Ovary (tissue), 9 donors: ENCODE results near the gene LCOR. TPM values are rescaled to one million over a fixed set of nuclear protein-coding genes. Genes with fewer than 3 reads are reported as not detected.

ENCODE experiments used
- DNase-seq, 5 donors: peaks; one replicate each; pipeline ENCODE4 v3.0.0-alpha.2; 2019 to 2020
- H3K27ac ChIP-seq, 2 donors: fragments of 200-600 bp; one replicate each; pipeline versions ENCODE4 v1.5.1 to v1.8.0; 2019 to 2022
- H3K27me3 ChIP-seq: fragments of 200-600 bp; one replicate; pipeline ENCODE4 v1.8.0; 2022
- H3K36me3 ChIP-seq: fragments of 200-600 bp; sonication (generic); one replicate; pipeline ENCODE4 v1.5.1; 2019
- H3K4me1 ChIP-seq: one replicate; pipeline ENCODE4 v1.8.1; 2013; ENCODE audit warnings: mild to moderate bottlenecking, moderate library complexity; ENCODE audit not compliant: insufficient read depth
- H3K4me3 ChIP-seq: fragments of 200-600 bp; sonication (generic); one replicate; pipeline ENCODE4 v1.5.1; 2017
- H3K9me3 ChIP-seq, 2 donors: fragments of 200-600 bp in 1 of 2; sonication (generic) in 1 of 2; one replicate each; pipeline versions ENCODE4 v1.5.1 to v1.8.1; 2013 to 2019; ENCODE audit warnings: mild to moderate bottlenecking in 1 of 2, moderate library complexity in 1 of 2
- EP300 ChIP-seq: sonication (generic); formaldehyde crosslinking; IDR thresholded peaks from one replicate; pipeline ENCODE4 v1.6.1; 2017; ENCODE audit warnings: antibody characterized with exemption
- POLR2A ChIP-seq: fragments of 450-650 bp; IDR thresholded peaks from one replicate; pipeline ENCODE4 v1.6.1; 2017; ENCODE audit warnings: antibody characterized with exemption, mild to moderate bottlenecking, moderate library complexity
- WGBS, 3 donors: extraction: QIAGEN DNeasy Blood & Tissue Kit in 1 of 3; methylation state at CpG; one replicate each; pipeline versions ENCODE4 v1.1.5 to v1.1.7; 2013 to 2017; 5-methylcytosine and 5-hydroxymethylcytosine counted together
- intact Hi-C, 4 donors: fragments of 100-400 bp; cut with DNase I; formaldehyde crosslinking; loops; one replicate each; pipeline versions ENCODE4 v1.11.0 to v1.15.1; 2022 to 2023
- polyA plus RNA-seq, 2 donors: library from polyadenylated mRNA; stranded (reverse); fragments of 200-250 nt in 1 of 2; fragments of 350-450 nt in 1 of 2; fragmentation: Illumina TruSeq in 1 of 2; extraction: RNeasy Lipid Tissue Mini Kit (QIAGEN cat#74804) in 1 of 2; gene quantifications; one replicate each; pipeline ENCODE4 v1.2.3, GENCODE V29; 2013 to 2014
- total RNA-seq, 7 donors: library from RNA; depleted of rRNA in 2 of 7; stranded (reverse); fragments of >200 nt in 2 of 7; fragmentation: NEBNext Ultra II Directional in 3 of 7; extraction: Animal tissue kit (Norgen Biotek cat#: 25700) in 3 of 7; gene quantifications; one replicate each; pipeline versions ENCODE4 v1.1.0 to v1.2.4, GENCODE V29; 2016 to 2023
- TF ChIP-seq, protein P1 (sequence below), 3 donors: fragments of 450-650 bp in 2 of 3; fragments of 200-600 bp in 1 of 3; IDR thresholded peaks; one replicate each; pipeline versions ENCODE4 v1.5.1 to v1.8.0; 2016 to 2022; ENCODE audit warnings: antibody characterized with exemption in 3 of 3, mild to moderate bottlenecking in 1 of 3
- donor health status: DM: no; HTN: no; CAD: no; lungs with moderate emphysema.
- donor health status: DM: no; HTN: no; CAD: no.
- donor health status: Bipolar disorder and iron deficiency.
- donor health status: DM: yes; HTN: yes; CAD: no.
- donor health status: DM: no; HTN: no; CAD: no.
- donor health status: DM: yes; HTN: yes; CAD: no.

Gene LCOR
- total and polyA plus RNA-seq, 9 donors = 4.0 to 44.9 (median 29.8) TPM

DNA sequence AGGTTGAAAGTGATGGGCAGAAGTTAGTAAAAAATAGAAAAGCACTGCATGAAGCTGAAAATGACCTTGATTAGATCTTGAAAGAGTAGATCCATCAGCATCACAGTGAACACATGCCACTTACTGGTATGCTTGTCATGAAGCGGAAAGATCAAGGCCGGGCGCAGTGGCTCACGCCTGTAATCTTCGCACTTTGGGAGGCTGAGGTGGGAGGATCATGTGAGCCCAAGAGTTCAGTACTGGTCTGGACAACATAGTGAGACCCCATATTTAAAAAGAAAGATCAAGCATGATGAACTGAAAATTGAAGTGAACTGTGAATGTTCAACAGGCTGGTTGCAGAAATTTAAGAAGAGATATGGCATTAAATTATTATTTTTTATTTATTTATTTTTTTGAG lies 18.0 kb downstream of the LCOR start:
- WGBS, 3 donors = 96 to 97% (median 97%) methylated on average over 5 of the region's 5 CpGs
- H3K27ac ChIP-seq = no peak overlapping the region
- intact Hi-C loops = no loop called here

DNA sequence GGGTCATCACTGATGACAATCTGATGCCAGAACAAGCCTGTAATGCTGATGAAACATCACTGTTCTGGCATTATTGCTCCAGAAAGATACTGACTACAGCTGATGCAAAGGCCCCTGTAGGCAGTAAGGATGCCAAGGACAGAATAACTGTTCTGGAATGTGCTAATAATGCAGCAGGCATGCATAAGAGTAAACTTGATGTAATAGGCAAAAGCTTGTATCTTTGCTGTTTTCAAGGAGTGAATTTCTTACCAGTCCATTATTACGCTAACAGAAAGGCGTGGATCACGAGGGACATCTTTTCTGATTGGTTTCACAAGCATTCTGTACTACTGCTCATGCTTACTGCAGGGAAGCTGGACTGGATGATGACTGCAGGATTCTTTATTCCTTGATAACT lies 18.7 kb downstream of the LCOR start:
- DNase-seq = no peak
- Histone ChIP-seq H3K27ac (no peak overlapping the region), H3K9me3 (no peaks in the 10 kb centered on the region), H3K27me3 (no peaks in the 10 kb centered on the region), H3K4me3 (no peak overlapping the region), H3K36me3 (no peaks in the 10 kb centered on the region), H3K4me1 (peaks cover 6% of the 10 kb centered on the region)
- TF ChIP-seq, protein P1, sequence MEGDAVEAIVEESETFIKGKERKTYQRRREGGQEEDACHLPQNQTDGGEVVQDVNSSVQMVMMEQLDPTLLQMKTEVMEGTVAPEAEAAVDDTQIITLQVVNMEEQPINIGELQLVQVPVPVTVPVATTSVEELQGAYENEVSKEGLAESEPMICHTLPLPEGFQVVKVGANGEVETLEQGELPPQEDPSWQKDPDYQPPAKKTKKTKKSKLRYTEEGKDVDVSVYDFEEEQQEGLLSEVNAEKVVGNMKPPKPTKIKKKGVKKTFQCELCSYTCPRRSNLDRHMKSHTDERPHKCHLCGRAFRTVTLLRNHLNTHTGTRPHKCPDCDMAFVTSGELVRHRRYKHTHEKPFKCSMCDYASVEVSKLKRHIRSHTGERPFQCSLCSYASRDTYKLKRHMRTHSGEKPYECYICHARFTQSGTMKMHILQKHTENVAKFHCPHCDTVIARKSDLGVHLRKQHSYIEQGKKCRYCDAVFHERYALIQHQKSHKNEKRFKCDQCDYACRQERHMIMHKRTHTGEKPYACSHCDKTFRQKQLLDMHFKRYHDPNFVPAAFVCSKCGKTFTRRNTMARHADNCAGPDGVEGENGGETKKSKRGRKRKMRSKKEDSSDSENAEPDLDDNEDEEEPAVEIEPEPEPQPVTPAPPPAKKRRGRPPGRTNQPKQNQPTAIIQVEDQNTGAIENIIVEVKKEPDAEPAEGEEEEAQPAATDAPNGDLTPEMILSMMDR (IDR thresholded peaks at IDR 0.05) = no peak
- TF ChIP-seq POLR2A = no peak
- no peak for TF ChIP-seq EP300
- WGBS, 3 donors = 59 to 66% (median 65%) methylated on average over 3 of the region's 3 CpGs
- intact Hi-C loops = no loop called here

More for the DNA sequence above, 18.0 kb downstream of the LCOR start:
- TF ChIP-seq POLR2A (no peak), EP300 (no peak)
- TF ChIP-seq, protein P1 (IDR thresholded peaks at IDR 0.05) = no peak
- DNase-seq = no peak
- Histone ChIP-seq H3K9me3 (no peaks in the 10 kb centered on the region), H3K27me3 (no peaks in the 10 kb centered on the region), H3K36me3 (no peaks in the 10 kb centered on the region), H3K4me3 (no peak overlapping the region), H3K4me1 (peaks cover 6% of the 10 kb centered on the region)

DNA sequence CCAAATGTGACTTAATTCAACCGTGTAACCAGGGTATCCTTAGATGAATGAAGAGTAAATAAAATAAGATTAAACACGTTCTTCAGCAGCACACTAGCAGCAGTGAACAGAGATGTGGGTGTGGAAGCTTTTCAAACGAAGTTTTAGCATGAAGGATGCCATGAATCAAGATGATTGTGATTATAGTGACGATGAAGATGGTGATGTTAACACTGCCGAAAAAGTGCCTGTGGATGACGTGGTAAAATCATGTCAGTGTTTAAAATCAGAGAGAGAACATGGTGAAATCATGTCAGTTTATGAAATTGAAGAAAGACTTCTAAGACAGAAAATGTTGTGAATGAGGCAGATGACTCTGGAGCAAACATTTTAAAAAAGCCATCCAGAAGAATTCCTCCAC lies 19.2 kb downstream of the LCOR start:
- no peak for TF ChIP-seq POLR2A
- TF ChIP-seq, protein P1 (IDR thresholded peaks at IDR 0.05) = no peak
- TF ChIP-seq EP300 = no peak
- Histone ChIP-seq H3K9me3 (no peaks in the 10 kb centered on the region), H3K36me3 (no peaks in the 10 kb centered on the region), H3K4me3 (no peak overlapping the region), H3K4me1 (peaks cover 9% of the 10 kb centered on the region), H3K27me3 (no peaks in the 10 kb centered on the region), H3K27ac (no peak overlapping the region)
- no peak for DNase-seq
- 58 to 59% (median 59%) methylated on average over 6 of the region's 6 CpGs for WGBS, 3 donors
- intact Hi-C loops = no loop called here

DNA sequence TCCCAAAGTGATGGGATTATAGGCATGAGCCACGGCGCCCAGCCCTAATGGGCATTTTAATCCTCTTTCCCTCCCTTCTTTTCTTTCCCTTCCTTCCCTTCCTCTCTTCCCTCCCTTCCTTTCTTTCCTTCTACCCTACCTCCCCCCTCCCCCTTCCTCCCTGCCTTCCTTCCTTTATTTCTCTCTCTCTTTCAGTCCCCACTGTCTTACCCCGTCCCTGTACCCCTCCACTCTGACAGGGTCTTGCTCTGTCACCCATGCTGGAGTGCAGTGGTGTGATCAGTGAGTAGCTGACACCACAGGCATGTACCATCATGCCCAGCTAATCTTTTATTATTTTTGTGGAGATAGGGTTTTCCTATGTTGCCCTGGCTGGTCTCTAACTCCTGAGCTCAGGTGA lies 24.2 kb downstream of the LCOR start:
- H3K9me3 ChIP-seq = no peaks in the 10 kb centered on the region
- H3K4me1 ChIP-seq = peaks cover 8% of the 10 kb centered on the region
- TF ChIP-seq EP300 = no peak
- TF ChIP-seq, protein P1 (IDR thresholded peaks at IDR 0.05) = no peak
- TF ChIP-seq POLR2A = no peak
- H3K27ac ChIP-seq = no peak overlapping the region
- WGBS, 3 donors = 88 to 94% (median 91%) methylated on average over 3 of the region's 3 CpGs
- no peak overlapping the region for H3K4me3 ChIP-seq
- H3K36me3 ChIP-seq = no peaks in the 10 kb centered on the region
- H3K27me3 ChIP-seq = no peaks in the 10 kb centered on the region
- intact Hi-C loops = no loop called here
- DNase-seq = no peak
